Naive B cell (primary cell): ENCODE data around the gene PCMTD2. TPM values are rescaled to one million over a fixed set of nuclear protein-coding genes. Genes with fewer than 3 reads are reported as not detected.

Experiments used
- ATAC-seq, 2 donors: fragments of 150-1000 bp; cut with Tn5 transposase; 2 replicates each; pipeline ENCODE4 v1.10.0; 2021; ENCODE audit warnings: low read depth in 2 of 2, mild to moderate bottlenecking in 2 of 2, moderate library complexity in 2 of 2
- DNase-seq: peaks from one replicate; pipeline ENCODE4 v3.0.0; 2022
- H3K27ac Mint-ChIP-seq, 6 donors: one replicate each; pipeline ENCODE4 v1.8.0; 2020 to 2022; ENCODE audit warnings: mild to moderate bottlenecking in 6 of 6, mixed read lengths in 6 of 6, moderate library complexity in 5 of 6, inconsistent platforms in 2 of 6
- H3K27me3 Mint-ChIP-seq, 3 donors: one replicate each; pipeline ENCODE4 v1.8.0; 2021 to 2022; ENCODE audit warnings: mixed read lengths in 3 of 3, mild to moderate bottlenecking in 1 of 3
- H3K36me3 Mint-ChIP-seq, 2 donors: one replicate each; pipeline ENCODE4 v1.8.0; 2020 to 2022; ENCODE audit warnings: mixed read lengths in 2 of 2, inconsistent platforms in 1 of 2, mild to moderate bottlenecking in 1 of 2
- H3K4me1 Mint-ChIP-seq, 3 donors: one replicate each; pipeline ENCODE4 v1.8.0; 2020 to 2022; ENCODE audit warnings: mixed read lengths in 3 of 3, inconsistent platforms in 1 of 3, mild to moderate bottlenecking in 1 of 3, moderate library complexity in 1 of 3
- H3K4me3 Mint-ChIP-seq, 8 donors: one replicate each; pipeline ENCODE4 v1.8.0; 2020 to 2022; ENCODE audit warnings: mild to moderate bottlenecking in 8 of 8, mixed read lengths in 8 of 8, moderate library complexity in 8 of 8, inconsistent platforms in 2 of 8
- H3K9me3 Mint-ChIP-seq, 7 donors: one replicate each; pipeline ENCODE4 v1.8.0; 2020 to 2022; ENCODE audit warnings: mixed read lengths in 7 of 7, mild to moderate bottlenecking in 5 of 7, inconsistent platforms in 2 of 7, moderate library complexity in 1 of 7
- polyA plus RNA-seq, 6 donors: library from polyadenylated mRNA; unstranded; fragments of 300-500 nt; fragmentation: Illumina TruSeq; gene quantifications; one replicate each; pipeline ENCODE4 v1.2.3, GENCODE V29; 2021; ENCODE audit warnings: low read depth in 6 of 6

PCMTD2 gene
- polyA plus RNA-seq, result 100 to 1,000 TPM in 1 of 6 donors, 10 to 100 TPM in 5; 47.3 to 127 (median 72.2) TPM

DNA sequence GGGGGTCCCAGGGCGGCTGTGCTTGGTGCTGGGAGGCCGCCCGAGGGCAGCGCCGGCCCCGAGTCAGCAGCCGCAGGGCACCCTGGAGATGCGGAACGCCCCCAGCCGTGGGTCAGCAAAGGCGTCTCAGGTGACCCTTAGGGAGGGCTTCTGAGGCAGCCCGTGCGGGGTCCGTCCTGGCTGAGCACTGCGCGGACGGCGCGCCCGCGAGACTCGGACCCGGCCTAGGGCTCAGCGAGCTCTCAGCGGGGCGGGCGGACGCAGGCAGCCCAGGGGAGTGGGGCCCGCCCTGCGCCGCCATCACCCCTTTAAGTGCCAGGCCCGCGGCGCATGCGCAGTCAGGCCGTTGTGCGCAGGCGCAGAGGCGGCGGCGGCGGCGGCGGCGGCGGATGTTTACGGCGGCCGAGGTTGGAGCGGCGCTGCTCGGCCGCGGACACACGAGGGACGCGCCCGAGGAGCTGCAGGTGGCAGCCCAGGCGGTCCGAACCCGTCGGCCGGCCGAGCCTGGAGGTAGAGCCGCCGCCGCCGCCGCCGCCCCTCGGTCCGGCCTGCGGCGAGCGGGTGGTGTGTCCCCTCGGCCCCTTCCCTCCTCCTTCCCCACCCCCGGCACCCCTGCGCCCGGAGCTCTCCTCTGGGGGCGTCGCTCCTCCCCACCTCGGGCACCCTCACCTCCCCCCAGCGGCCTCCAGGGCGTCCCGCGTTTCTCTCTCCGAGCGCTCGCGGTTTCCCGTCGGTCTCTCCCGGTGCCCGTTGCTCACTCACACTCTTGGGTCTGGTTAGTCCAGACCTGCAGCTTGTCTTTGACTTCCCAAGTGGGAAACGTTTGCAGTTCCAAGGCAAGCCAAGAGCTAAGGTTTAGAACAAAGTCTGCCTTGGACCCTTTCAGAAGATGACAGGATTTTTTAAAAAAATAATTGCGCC lies at the start of gene PCMTD2:
TSS of gene PCMTD2 (plus strand) at position 388 of the 921 bp plus-strand sequence. CDS start 4,218 bp downstream, outside the sequence.
- Mint-ChIP-seq H3K27me3 (peaks cover 3 to 4% (median 4%) of the 10 kb centered on the region in 3 donors), H3K27ac (peak within 1 kb of the TSS; percentile 72 to 100 (median 94)), H3K9me3 (peaks cover 0 to 4% (median 0%) of the 10 kb centered on the region in 7 donors), H3K4me3 (peak within 1 kb of the TSS; percentile 90 to 99 (median 96)), H3K4me1 (peaks cover 54 to 66% (median 58%) of the 10 kb centered on the region in 3 donors), H3K36me3 (no peaks in the 10 kb centered on the region)
- DNase-seq, result peak; percentile 87
- peak; percentile 79 to 84 for ATAC-seq

DNA sequence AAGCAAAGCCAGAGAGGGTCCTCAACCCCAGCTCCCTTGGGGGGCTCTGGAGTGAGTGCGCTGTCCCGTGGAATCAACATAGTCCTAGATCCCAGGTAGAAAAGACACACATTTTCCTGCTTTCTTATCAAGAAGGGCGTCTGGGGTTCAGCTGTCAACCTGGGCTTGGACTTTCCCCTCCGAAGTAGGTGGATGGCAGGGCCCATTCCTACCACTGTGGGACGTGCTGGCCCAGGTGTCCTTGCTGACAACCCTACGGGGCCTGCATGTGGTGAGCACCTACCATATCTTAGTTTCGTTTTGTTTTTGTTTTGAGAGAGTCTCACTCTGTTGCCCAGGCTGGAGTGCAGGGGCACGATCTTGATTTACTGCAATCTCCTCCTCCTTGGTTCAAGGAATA lies 48.9 kb upstream of the PCMTD2 start:
- ATAC-seq (no peak), DNase-seq (no peak)
- Mint-ChIP-seq H3K27me3 (peaks cover 3 to 12% (median 7%) of the 10 kb centered on the region in 3 donors), H3K4me1 (no peaks in the 10 kb centered on the region), H3K9me3 (no peaks in the 10 kb centered on the region), H3K36me3 (no peaks in the 10 kb centered on the region), H3K4me3 (no peak overlapping the region), H3K27ac (no peak overlapping the region)

DNA sequence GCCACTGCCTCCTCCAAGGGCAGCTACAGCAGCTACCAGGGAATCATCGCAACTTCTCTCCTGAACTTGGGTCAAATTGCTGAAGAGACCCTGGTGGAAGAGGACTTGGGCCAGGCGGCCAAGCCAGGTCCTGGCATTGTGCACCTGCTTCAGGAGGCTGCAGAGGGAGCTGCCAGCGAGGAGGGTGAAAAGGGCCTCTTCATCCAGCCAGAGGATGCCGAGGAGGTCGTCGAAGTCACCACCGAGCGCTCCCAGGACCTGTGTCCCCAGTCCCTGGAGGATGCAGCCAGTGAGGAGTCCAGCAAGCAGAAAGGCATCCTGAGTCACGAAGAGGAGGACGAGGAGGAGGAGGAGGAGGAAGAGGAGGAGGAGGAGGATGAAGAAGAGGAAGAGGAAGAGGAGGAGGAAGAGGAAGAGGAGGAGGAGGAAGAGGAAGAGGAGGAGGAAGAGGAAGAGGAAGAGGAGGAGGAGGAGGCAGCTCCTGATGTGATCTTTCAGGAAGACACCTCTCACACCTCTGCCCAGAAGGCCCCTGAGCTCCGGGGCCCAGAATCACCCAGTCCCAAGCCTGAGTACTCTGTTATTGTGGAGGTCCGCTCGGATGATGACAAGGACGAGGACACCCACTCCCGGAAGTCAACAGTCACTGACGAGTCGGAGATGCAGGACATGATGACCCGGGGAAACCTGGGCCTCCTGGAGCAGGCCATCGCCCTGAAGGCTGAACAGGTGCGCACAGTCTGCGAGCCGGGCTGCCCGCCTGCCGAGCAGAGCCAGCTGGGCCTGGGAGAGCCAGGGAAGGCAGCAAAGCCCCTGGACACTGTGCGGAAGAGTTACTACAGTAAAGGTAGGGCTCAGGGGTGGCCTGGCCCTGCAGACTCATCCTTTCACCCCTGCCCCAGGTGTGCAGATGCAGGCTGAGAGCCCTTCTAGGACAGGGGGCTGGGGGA lies 47.6 kb upstream of the PCMTD2 start:
- Mint-ChIP-seq H3K4me1 (no peaks in the 10 kb centered on the region), H3K27ac (no peak overlapping the region), H3K4me3 (peak overlapping the region in 1 of 8 donors; percentile 21), H3K36me3 (no peaks in the 10 kb centered on the region), H3K9me3 (no peaks in the 10 kb centered on the region), H3K27me3 (peaks cover 3 to 12% (median 7%) of the 10 kb centered on the region in 3 donors)
- ATAC-seq (no peak), DNase-seq (no peak)

DNA sequence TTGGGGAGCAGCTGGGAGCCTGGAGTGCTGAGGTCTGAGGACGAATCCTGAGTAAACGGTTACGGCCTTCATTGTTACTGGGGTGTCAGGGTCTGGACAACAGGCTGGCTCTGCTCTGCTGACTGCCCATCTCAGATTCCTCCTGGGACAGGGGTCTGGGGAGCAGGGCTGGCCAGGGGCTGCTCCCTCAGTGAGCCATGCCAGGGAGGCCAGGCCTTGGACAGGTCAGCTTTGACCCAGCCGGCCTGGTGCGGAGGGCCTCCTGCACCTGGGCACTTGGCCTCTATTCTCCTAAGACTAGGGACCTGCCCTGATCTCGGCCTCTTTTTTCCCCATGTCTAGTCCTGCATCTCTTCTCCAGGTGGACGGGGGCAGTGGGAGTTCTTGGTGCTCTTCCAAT lies 46.4 kb upstream of the PCMTD2 start:
- no peak for DNase-seq
- Mint-ChIP-seq H3K27ac (no peak overlapping the region), H3K27me3 (peaks cover 3 to 12% (median 7%) of the 10 kb centered on the region in 3 donors), H3K9me3 (no peaks in the 10 kb centered on the region), H3K4me3 (no peak overlapping the region), H3K36me3 (no peaks in the 10 kb centered on the region), H3K4me1 (no peaks in the 10 kb centered on the region)
- no peak for ATAC-seq

DNA sequence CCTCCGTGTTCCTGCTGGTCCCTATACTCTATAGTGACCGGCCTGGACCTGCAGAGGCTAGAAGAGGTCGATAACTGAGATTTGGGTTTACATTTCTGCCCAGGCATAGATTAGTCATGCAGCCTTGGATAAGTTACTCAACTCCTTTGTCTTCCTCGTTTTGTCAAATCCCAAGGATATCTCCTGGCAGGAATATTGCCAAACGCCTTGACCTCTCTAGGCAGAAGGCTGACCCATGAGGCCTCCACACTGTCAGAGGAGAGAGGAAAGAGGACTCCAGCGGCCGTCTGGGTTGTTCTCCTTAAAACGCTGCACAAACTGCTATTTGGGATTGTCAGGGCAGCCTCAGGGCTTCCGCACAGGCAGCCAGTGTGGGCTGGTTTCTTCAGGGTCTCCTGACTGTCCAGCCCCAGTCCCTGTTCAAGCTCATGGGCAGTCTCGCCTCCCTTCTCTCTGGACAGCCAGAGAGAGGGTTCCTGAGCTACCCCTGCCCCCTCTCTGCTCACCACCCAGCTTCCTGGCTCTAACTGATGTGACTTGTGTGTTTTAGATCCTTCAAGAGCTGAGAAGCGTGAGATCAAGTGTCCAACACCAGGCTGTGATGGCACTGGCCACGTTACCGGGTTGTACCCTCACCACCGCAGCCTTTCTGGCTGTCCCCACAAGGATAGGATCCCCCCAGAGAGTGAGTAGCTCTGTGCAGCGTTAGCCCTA lies 44.7 kb upstream of the PCMTD2 start:
- Mint-ChIP-seq H3K4me1 (no peaks in the 10 kb centered on the region), H3K4me3 (no peak overlapping the region), H3K27ac (no peak overlapping the region), H3K9me3 (no peaks in the 10 kb centered on the region), H3K36me3 (no peaks in the 10 kb centered on the region), H3K27me3 (peaks cover 3 to 12% (median 3%) of the 10 kb centered on the region in 3 donors)
- DNase-seq, result no peak
- ATAC-seq, result no peak

DNA sequence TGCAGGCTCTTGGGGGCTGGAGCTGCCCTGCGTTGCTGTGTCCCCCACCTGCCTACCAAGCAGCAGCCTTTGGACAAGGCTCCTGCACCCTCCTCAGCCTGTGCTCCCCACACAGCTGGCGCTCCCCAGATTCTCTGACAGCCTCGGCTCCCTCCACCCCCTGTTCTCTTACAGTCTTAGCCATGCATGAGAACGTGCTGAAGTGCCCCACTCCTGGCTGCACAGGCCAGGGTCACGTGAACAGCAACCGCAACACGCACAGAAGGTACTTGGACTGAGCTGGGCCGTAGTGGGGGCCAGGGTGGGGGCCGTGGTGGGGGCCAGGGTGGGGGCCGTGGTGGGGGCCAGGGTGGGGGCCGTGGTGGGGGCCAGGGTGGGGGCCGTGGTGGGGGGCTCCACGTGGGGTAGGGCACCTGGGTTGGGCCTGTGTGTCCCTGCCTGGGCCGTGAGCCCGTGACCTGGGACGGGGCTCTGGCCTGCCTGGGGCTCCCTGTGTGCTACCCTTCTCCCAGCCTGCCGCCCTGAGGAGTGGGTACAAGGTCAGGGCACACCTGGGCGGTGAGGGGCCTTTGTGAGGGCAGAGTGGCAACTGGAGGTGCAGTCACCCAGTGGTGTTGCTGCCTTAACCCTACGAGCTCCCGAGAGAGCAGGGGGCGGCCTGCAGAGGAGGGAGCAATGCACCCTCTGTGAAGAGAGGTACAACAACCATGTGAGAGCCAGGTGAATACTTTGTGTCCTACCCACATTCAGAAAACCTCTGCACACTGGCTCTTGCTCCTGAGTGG lies 43.5 kb upstream of the PCMTD2 start:
- no peak for DNase-seq
- no peaks in the 10 kb centered on the region for H3K9me3 Mint-ChIP-seq
- no peak overlapping the region for H3K27ac Mint-ChIP-seq
- H3K4me3 Mint-ChIP-seq, result no peak overlapping the region
- peaks cover 0 to 12% (median 3%) of the 10 kb centered on the region in 3 donors for H3K27me3 Mint-ChIP-seq
- no peaks in the 10 kb centered on the region for H3K36me3 Mint-ChIP-seq
- no peaks in the 10 kb centered on the region for H3K4me1 Mint-ChIP-seq
- ATAC-seq, result no peak

DNA sequence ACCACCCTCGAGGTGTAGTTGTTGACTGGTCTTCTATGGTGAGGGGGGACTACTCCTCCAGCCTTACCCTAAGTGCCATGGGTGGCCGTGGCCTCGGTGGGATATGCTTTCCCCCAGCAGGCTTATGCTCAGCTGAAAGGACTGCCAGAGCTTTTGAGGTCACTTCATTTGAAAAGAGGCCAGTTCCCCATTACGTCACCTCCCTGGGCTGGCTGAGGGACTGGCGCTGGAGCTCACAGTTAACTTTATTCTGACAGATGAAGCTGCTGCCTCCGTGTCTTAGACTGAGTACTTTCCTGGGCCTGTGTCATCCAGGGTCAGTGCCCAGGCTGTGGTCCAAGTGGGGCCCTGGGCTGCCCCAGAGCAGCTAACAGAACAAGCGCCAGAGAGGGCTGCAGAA lies 42.8 kb upstream of the PCMTD2 start:
- DNase-seq (no peak), ATAC-seq (no peak)
- H3K9me3 Mint-ChIP-seq, result no peaks in the 10 kb centered on the region
- H3K36me3 Mint-ChIP-seq, result no peaks in the 10 kb centered on the region
- no peaks in the 10 kb centered on the region for H3K4me1 Mint-ChIP-seq
- peaks cover 0 to 12% (median 3%) of the 10 kb centered on the region in 3 donors for H3K27me3 Mint-ChIP-seq
- no peak overlapping the region for H3K27ac Mint-ChIP-seq
- H3K4me3 Mint-ChIP-seq, result no peak overlapping the region

DNA sequence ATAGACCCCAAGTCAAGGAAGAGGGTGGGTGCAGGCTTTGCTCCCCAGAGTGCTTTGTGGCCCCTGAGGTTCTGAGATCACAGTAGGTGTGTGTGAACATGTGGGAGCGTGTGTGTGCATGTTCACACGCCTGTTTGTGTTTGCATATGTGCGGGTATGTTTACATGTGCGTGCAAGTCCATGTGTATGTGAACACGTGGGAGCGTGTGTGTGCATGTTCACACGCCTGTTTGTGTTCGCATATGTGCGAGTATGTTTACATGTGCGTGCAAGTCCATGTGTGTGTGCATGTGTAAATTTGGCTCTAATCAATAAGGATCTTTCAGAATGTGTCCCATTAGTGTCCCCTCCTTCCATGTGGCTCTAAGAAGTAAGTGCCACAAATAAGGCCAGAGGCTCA lies 41.4 kb upstream of the PCMTD2 start:
- Mint-ChIP-seq H3K9me3 (no peaks in the 10 kb centered on the region), H3K27ac (peak overlapping the region in 1 of 6 donors; percentile 84), H3K27me3 (peaks cover 0 to 10% (median 5%) of the 10 kb centered on the region in 3 donors), H3K4me1 (no peaks in the 10 kb centered on the region), H3K4me3 (no peak overlapping the region), H3K36me3 (no peaks in the 10 kb centered on the region)
- no peak for DNase-seq
- no peak for ATAC-seq

DNA sequence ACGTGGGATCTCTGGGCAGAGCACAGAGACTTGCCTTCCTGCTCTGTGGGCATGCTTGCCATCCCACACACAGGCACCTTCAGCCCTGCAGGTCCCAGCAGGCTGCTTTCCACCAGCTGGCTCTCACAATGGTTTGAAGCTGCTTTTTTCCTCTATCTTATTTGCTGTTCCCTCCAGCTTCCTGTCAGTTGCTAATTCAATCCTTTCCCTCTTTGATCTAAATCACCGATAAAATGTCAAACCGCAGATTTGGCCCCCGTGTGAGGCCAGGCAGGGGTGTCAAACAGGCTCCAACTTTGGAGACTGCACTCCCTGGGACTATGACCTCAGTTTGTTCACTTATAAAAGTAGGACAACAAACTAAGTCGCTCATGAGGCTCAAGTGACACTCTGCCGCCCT lies 40.6 kb upstream of the PCMTD2 start:
- Mint-ChIP-seq H3K9me3 (no peaks in the 10 kb centered on the region), H3K4me1 (no peaks in the 10 kb centered on the region), H3K36me3 (no peaks in the 10 kb centered on the region), H3K4me3 (no peak overlapping the region), H3K27ac (no peak overlapping the region), H3K27me3 (peaks cover 0 to 9% (median 5%) of the 10 kb centered on the region in 3 donors)
- no peak for DNase-seq
- no peak for ATAC-seq

DNA sequence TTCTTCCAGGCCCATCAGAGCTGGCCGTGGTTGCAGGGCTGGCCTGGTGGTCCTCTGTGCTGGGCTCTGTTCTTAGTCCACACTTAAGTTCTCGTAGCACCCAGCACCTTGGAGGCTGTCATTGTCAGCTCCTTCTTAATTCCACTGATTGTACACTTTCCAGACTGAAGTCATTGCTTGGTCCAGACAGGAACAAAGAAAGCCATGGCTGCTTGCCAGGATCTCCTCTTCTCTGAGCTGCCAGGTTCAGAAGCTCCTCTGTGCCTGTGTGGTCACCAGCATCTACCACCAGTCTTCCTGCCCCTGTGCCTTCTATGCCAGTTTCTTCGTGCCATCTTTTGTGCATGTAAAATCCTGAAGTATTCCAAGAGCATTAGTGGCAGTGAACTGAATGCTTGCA lies 39.5 kb upstream of the PCMTD2 start:
- Mint-ChIP-seq H3K27ac (peak overlapping the region in 1 of 6 donors; percentile 69), H3K36me3 (no peaks in the 10 kb centered on the region), H3K4me3 (no peak overlapping the region), H3K4me1 (no peaks in the 10 kb centered on the region), H3K9me3 (no peaks in the 10 kb centered on the region), H3K27me3 (peaks cover 0 to 9% (median 5%) of the 10 kb centered on the region in 3 donors)
- ATAC-seq (no peak), DNase-seq (no peak)

DNA sequence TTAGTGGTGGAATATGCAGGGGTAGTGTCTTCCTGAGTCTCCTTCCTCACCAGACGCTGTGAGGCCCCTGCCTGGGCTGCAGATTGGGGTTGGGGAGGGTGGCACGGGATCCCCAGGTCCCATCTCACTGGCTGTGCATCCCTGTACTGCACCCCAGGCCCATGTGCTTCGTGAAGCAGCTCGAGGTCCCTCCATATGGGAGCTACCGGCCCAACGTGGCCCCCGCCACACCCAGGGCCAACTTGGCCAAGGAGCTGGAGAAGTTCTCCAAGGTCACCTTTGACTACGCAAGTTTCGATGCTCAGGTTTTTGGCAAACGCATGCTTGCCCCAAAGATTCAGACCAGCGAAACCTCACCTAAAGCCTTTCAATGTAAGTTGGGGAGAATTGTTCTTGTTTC lies 38.6 kb upstream of the PCMTD2 start:
- Mint-ChIP-seq H3K27ac (no peak overlapping the region), H3K27me3 (peaks cover 0 to 14% (median 5%) of the 10 kb centered on the region in 3 donors), H3K9me3 (no peaks in the 10 kb centered on the region), H3K4me1 (no peaks in the 10 kb centered on the region), H3K4me3 (no peak overlapping the region), H3K36me3 (no peaks in the 10 kb centered on the region)
- DNase-seq, result no peak
- ATAC-seq, result no peak

DNA sequence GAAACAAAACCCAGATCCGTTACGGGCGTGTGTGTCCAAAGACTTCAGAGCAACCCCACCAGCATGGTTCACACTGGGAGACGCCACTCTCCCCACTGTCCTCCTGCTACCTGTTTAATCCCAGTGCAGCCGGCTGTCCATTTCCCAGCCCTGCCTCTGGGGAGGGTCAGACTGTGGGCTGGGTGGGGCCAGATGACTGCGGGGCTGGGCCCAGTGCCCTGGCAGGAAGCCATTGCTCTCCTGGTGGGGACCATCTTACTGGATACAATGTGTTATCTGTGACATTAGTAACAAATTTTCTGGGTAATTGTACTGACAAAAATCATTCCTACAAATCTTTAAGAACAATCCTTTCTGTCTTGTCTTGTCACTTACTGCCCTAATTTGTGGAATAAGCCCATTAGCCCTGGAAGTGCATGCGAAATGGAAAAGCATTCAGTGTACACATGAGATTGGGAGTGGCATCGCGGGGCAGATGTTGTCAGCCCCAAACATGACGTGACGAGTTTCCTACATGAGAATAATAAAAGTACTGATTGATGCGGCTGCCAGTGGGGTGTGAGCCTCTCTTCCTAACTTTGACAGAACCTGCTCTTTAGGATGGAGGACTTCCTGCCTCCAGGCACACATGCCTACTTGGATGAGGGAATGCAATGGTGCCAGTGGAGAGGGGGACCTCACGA lies 37.9 kb upstream of the PCMTD2 start:
- Mint-ChIP-seq H3K4me1 (no peaks in the 10 kb centered on the region), H3K27ac (no peak overlapping the region), H3K36me3 (no peaks in the 10 kb centered on the region), H3K27me3 (peaks cover 0 to 14% (median 5%) of the 10 kb centered on the region in 3 donors), H3K9me3 (no peaks in the 10 kb centered on the region), H3K4me3 (no peak overlapping the region)
- DNase-seq, result no peak
- ATAC-seq, result no peak
